ENCODE results near the gene SPATA45.

GRCh38 chr1:212873518-212873917 is 26.1 kb upstream of the SPATA45 start:
- TF ChIP-seq EZH2 (IDR thresholded peaks at IDR 0.05; ENCODE audit: insufficient read depth, poor library complexity, severe bottlenecking) (no peak), EZH2phosphoT487 (IDR thresholded peaks at IDR 0.05; ENCODE audit: insufficient read depth, low read depth) (no peak)

Data from GM23248 (cell line).